Skeletal muscle cell (primary cell): ENCODE results near the gene CEP350.

ENCODE experiments used
- DNase-seq: peaks from one replicate; pipeline ENCODE4 v3.0.0-alpha.2; 2010; ENCODE audit warnings: low read depth
- H3K4me3 ChIP-seq: 2 replicates; pipeline ENCODE4 v1.5.1; 2011; ENCODE audit warnings: low read depth, mild to moderate bottlenecking, control low read depth, low read length, moderate library complexity

CEP350 gene

DNA sequence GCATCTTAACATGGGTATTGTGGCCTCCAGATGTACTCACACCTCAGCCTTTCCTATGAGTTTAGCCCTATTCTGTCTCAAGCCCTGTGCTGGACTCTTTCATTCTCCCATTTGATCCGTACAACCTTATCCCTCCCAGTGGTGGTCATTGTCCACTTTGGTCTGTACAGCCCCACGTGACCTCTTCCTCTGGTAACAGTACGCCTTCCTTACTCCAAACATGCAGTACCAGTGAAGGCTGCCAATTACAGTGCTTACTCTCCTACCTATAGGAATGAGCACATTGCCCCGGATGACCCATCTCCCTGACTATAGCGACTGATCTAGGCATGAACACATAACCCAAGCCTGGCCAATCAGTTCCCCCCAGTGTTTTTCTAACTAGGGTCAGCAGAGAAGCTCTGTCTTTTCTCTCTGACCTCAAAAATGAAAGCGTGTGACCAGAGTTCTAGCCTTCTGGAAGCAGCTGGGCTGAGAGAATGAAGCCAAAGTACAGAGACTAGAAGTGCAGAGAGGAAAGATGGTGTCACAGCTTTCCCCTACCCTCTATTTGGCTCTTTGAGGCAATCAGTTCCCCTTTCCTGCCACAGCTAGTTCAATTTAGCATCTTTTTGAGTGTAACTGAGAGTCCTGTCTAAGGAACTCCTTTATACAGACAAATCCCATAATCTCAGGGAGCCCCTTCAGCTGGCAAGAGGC is 190.2 kb downstream of the CEP350 start:
- no peak for DNase-seq

DNA sequence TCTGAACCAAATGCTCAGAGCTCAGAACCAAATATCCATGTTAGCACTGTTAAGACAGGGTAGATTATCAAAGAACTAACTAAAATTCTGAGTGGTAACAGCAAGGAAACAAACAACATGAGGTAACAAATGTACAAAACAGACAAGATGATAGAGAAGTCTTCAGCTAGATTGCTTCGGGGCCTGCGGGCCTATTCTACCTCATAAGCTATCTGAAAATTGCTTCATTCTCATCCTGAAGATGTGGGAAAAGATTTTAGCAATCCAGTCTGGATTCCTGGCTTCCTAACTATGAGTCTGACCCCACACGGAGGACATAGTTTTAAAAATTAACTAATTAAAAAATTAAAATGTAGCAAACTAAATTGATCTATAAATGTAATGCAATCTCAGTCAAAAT is 190.8 kb downstream of the CEP350 start:
- no peak for DNase-seq

More for the DNA sequence above, 190.2 kb downstream of the CEP350 start:
- H3K4me3 ChIP-seq = no peak overlapping the region

DNA sequence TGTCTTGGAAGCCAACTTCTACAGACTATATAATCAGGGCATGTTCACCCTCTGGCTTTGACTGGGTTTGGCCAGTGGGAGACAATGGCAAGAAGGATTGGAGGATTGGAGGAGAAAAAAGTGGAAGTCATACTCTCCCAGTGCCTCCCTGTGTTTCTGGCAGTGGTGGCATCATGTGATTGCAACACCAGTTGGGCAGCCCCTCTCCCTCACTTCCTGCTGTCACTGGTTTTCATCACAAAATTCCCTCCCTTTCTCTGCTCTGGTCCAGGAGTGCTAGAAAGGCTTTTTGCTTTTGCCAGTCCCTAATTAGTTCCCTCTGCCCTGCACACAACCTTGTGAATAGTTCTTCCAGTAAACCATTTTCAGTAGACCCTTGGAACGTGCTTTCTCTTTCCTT is 196.4 kb downstream of the CEP350 start:
- H3K4me3 ChIP-seq = no peak overlapping the region
- no peak for DNase-seq

More for the DNA sequence above, 190.8 kb downstream of the CEP350 start:
- H3K4me3 ChIP-seq = no peak overlapping the region

DNA sequence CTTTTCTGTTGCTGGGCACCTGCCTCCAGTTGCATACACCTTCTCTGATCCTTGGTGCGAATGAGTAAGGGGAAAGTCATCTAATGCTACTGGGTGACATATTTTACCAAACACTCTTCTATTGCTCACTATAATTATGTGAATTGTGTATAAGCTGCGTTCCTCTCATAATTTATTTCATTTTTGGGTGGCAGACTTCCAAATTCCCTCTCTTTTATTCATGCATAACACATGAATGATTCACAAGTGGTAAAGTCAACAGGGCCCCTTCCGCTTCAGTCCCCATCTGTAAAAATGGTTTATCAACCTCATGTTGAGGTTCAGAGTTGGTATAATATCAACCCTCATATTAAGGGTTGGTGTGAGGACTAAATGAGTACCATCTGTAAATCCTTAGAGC is 196.9 kb downstream of the CEP350 start:
- H3K4me3 ChIP-seq = no peak overlapping the region
- peak; percentile 39 for DNase-seq

DNA sequence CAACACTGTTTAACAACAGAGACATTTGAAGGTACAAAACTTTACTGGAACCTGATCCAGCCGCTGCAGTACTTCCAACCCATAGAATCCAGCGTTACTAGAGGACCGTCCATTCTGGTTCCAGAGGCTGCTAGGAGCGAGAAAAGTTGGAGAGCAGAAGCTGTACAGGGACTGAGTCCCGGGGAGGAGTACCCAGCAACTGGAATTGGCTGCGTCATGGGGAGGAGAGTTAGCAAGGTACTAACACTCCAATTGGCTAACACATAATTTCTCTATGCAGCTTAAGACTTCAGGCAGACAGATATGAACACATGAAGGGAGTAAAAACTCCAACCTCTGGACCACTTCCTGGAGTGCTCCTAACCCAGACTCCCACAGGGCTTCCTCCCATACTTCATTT is 198.0 kb downstream of the CEP350 start:
- no peak overlapping the region for H3K4me3 ChIP-seq
- DNase-seq = no peak

DNA sequence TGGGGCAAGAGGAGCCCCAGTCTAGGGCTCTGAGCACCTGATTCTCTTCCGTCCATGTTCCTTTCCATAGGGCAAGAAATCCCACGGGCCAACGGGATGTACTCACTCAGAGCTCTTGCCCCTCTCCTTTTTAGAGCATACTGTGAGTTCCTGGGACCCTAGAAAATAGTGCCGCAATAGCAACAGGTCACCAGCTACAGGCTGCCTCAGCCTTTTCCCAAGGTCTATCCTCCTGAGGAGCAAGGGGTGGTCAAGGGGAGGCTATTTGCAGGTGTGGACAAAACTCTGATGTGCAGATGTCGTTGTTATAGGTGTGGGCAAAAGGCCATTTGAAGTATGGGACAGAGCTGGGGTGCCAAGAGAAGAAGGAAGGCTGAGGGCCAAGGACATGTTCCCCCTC is 198.4 kb downstream of the CEP350 start:
- no peak for DNase-seq
- no peak overlapping the region for H3K4me3 ChIP-seq

DNA sequence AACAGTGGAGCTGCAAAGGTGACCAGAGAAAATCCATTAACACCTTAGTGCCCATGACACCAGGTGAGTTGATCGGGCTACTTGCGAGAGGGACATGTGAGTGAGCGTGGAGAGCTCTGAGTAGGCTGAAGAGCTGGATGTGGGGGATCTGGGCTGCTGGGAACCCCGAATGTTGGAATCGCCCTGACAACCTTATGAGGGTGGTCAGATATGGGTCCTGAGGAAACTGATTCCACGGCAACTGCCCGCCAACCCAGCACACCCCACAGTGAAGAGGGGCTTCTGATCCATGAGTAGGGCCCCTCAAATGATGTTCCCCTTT is 199.4 kb downstream of the CEP350 start:
- no peak for DNase-seq
- peak overlapping the region; percentile 82 for H3K4me3 ChIP-seq

DNA sequence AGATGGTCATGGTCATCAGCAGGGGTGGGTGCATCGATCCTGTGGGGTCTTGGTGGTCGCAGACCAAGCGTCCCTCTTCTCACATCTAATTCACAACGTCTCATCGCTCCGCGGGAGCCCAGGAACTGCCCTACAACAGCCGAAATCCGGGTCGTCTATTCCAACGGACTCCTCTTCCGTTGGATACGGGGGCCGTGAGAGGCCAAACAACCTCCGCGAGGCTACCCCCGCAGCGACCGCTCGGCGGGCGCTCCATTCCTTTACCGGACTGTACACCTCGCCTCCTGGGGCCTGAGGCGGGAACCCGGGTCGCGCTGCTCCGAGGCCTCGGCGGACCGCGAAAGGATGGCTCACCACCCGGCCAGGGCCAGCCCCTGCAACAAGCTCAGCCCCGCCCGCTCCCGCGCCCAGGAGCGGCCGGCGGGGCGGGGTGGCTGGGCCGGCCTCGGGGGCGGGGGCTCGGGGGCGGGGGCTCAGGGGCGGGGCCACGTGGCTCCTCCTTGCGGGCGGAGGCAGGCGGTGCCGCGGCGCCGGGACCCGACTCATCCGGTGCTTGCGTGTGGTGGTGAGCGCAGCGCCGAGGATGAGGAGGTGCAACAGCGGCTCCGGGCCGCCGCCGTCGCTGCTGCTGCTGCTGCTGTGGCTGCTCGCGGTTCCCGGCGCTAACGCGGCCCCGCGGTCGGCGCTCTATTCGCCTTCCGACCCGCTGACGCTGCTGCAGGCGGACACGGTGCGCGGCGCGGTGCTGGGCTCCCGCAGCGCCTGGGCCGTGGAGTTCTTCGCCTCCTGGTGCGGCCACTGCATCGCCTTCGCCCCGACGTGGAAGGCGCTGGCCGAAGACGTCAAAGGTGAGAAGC is 199.9 kb downstream of the CEP350 start, which contains the start of gene QSOX1:
Gene QSOX1, plus strand, starts transcription at position 545 of the 857 bp plus-strand sequence. Its CDS starts 39 bp downstream, at position 584.
- DNase-seq = peak; percentile 60
- H3K4me3 ChIP-seq = peak within 1 kb of the TSS; percentile 82

DNA sequence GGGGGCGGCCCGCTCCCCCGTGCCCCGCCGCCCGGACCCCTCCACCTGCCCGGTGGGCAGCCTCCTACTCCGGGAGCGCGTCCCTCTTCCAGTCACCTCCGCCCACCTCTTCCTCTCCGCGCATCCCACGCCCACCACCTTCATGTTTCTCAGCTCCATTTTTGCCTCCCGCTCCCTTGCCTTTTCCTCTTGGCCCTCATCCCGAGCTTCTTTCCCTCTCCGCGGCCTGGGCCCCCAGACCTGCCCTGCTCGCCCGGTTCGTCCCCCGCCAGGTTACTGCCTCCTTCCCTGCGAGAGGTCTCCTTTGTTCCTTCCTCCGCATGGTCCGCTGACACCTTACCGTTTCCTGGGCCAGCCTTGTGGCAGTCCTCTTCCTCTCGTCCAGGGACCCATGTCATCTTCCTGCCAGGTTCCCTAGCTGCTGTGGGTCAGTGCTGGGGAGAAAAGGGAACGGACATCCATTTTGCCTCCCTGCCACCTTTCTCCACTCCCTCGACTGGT is 200.6 kb downstream of the CEP350 start:
- DNase-seq = no peak

DNA sequence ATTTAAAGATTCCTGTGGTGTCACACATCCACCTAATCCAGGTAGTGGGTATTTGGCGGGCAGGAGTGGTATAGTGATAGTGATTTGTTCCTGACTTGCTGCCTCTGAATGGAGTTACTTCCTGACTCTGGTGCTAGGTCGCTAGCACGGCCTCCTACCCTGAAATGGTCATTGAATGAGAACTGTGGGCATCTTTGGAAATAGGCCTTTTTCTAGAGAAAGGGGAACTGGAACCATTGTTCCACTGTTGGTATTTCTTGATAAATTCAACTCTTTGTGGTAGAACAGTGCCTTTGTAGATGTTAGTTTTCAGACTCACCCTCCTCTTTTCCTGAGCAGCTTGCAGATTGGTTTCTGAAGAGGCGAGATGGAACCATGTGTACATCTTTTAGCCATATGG is 201.6 kb downstream of the CEP350 start:
- H3K4me3 ChIP-seq = peak overlapping the region; percentile 82
- no peak for DNase-seq

More for the DNA sequence above, 200.6 kb downstream of the CEP350 start:
- H3K4me3 ChIP-seq = peak overlapping the region; percentile 82

DNA sequence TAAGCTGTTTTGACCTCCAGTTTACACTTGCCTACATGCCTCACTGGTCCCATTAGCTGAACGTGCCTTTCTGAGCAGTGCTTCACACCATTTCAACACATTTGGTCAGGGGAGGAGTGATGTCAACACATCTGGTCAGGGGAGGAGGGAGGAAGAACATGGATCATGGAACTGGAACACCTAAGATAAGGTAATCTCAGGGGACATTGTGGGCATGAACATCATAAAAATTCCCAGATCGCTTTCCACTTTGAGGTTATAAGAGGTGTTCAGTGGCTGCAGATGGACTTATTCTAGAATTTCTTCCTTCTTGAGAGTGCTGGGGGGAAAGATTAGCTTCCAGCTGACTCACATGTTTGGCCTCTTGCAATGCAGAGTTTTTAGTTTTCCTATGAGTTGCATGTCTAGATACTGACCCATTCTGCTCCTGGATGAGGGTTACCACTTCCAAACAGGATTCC is 202.1 kb downstream of the CEP350 start:
- peak overlapping the region; percentile 82 for H3K4me3 ChIP-seq
- DNase-seq = peak; percentile 34

DNA sequence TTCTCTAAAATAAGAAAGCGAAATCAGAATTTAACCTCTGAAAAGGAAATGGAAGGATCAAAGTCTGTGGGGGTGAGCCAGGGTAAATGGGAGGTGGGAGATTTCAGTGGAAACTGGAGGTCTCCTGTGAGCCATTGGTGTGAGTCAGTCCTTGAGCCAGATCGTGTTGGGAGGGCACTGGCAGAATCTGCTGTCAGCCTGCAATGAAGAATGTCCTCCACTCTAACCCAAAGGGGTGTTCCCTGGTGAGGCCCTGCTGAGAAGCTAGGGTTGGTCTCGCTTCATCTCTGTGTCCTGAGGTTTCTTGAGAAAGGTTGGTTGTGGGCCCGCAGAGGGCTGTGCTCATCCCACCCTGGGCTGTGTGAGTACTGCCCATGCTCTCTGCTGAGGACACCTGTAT is 202.5 kb downstream of the CEP350 start:
- H3K4me3 ChIP-seq = peak overlapping the region; percentile 82
- DNase-seq = peak; percentile 16

DNA sequence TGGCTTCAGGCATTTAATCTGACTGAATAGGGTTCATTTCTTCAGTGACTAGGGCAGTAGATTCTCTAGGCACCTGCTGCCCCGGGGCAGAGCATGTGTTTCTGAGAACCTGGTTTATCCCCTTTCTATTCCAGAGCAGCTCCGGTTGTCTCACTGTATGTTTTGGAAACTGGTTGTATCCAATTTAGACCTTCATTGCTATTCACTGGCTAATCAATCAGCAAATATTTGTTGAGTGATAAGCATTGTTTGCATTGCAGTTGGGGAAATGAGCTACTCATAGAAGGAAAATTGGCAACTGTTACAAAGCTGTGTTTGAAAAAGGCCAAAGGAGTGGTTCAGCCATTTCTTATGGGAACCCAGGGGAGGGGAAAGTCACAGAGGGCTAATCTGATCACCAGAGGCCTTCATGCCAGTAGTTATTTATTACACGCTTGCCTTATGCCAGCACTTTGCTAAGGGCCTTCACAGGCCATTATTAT is 203.0 kb downstream of the CEP350 start:
- no peak for DNase-seq
- H3K4me3 ChIP-seq = no peak overlapping the region

DNA sequence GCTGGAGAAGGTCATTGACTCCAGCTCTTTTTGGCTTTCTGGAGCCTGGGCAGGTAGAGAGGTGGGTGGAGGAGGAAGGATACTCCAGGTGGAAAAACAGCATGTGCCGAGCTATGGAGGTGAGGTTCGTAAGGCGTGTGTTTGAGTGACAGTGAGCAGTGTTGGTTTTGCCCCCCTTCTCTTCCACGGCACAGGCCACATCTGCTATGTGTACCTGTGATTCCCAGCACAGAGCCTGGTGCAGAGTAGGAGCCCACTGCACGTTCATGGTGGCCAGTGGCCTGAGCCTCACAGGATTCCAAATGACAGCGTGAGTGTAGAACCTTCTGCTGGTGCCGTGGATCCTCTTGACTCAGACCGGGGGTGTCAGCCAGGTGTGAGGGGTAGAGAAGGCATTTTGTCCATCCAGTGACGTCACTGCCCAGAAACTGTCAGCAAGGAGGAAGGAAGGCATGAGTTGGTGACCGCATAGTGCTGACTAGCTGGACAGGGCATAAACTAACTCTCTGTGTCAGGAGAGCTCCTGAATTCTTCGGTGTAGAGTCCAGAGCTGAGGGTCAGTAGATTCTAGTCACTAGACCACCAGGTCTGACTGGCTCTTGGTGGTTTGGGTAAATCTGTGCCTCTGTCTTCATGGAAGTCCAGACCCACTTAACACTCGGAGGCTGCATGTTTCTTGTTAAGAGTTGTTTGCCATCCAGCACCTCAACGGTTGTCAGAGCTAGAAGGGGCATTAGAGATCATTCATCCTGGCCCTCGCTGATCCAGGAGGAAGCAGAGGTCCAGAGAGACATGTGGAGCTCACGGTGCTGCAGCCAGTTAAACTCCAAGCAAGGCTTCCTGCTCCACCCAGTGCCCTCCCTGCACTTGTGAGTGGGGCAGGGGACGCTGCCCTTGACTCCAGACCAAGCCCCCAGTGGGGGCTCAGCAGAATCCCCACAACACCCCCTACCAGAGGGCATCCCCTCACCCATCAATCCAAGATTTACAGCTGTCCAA is 203.8 kb downstream of the CEP350 start:
- no peak overlapping the region for H3K4me3 ChIP-seq
- no peak for DNase-seq

DNA sequence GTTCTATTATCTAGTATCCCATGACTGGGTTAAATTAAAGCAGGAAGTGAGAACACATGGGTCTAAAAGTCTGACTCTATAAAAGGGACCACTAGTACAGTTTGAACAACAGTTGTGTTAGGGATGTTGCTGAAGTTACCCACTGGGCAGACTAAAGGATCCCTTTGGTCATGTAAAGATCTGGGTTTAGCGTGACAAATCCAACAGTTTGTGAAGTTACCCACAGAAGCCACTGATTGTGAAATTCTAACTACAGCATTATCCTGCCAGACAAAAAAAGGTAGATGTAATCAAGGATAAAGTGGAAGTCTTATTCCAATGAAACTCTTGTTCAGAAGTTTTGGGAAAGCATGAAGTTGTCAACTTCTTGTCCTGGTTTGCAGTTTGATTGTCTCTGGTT is 205.7 kb downstream of the CEP350 start:
- DNase-seq = no peak
- H3K4me3 ChIP-seq = no peak overlapping the region

DNA sequence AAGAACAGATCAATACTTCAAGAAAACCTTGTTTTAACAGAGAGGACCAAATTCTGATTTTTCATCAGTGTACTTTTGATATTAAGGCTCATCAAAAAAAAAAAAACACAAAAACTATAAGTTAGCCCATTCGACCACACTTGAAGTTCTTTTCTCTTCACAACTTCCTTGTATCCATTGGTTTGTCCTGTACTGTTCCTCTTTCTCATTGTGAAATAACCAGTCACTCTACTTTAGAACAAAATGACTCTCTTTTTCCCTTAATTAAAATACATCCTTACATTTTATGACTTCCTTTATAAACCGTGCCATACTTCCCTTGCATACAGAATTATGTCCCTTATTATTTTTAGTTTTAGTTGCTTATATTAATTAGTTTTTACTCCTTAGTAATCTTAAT is 208.4 kb downstream of the CEP350 start:
- H3K4me3 ChIP-seq = no peak overlapping the region

More for the DNA sequence above, 208.4 kb downstream of the CEP350 start:
- no peak for DNase-seq
